Ovary (tissue), 9 donors: ENCODE results near the gene GCK. TPM values are rescaled to one million over a fixed set of nuclear protein-coding genes. Genes with fewer than 3 reads are reported as not detected.
"Not testable (repeated sequence)": the region's sequence is repeated elsewhere in the genome, so short reads cannot be mapped to it uniquely, and the experiment has no call there.

Experiments used
- DNase-seq, 5 donors: peaks; one replicate each; pipeline ENCODE4 v3.0.0-alpha.2; 2019 to 2020
- H3K27ac ChIP-seq, 2 donors: fragments of 200-600 bp; one replicate each; pipeline versions ENCODE4 v1.5.1 to v1.8.0; 2019 to 2022
- H3K27me3 ChIP-seq: fragments of 200-600 bp; one replicate; pipeline ENCODE4 v1.8.0; 2022
- H3K36me3 ChIP-seq: fragments of 200-600 bp; sonication (generic); one replicate; pipeline ENCODE4 v1.5.1; 2019
- H3K4me1 ChIP-seq: one replicate; pipeline ENCODE4 v1.8.1; 2013; ENCODE audit warnings: mild to moderate bottlenecking, moderate library complexity; ENCODE audit not compliant: insufficient read depth
- H3K4me3 ChIP-seq: fragments of 200-600 bp; sonication (generic); one replicate; pipeline ENCODE4 v1.5.1; 2017
- H3K9me3 ChIP-seq, 2 donors: fragments of 200-600 bp in 1 of 2; sonication (generic) in 1 of 2; one replicate each; pipeline versions ENCODE4 v1.5.1 to v1.8.1; 2013 to 2019; ENCODE audit warnings: mild to moderate bottlenecking in 1 of 2, moderate library complexity in 1 of 2
- EP300 ChIP-seq: sonication (generic); formaldehyde crosslinking; IDR thresholded peaks from one replicate; pipeline ENCODE4 v1.6.1; 2017; ENCODE audit warnings: antibody characterized with exemption
- POLR2A ChIP-seq: fragments of 450-650 bp; IDR thresholded peaks from one replicate; pipeline ENCODE4 v1.6.1; 2017; ENCODE audit warnings: antibody characterized with exemption, mild to moderate bottlenecking, moderate library complexity
- WGBS, 3 donors: extraction: QIAGEN DNeasy Blood & Tissue Kit in 1 of 3; methylation state at CpG; one replicate each; pipeline versions ENCODE4 v1.1.5 to v1.1.7; 2013 to 2017; 5-methylcytosine and 5-hydroxymethylcytosine counted together
- intact Hi-C, 4 donors: fragments of 100-400 bp; cut with DNase I; formaldehyde crosslinking; loops; one replicate each; pipeline versions ENCODE4 v1.11.0 to v1.15.1; 2022 to 2023
- polyA plus RNA-seq, 2 donors: library from polyadenylated mRNA; stranded (reverse); fragments of 200-250 nt in 1 of 2; fragments of 350-450 nt in 1 of 2; fragmentation: Illumina TruSeq in 1 of 2; extraction: RNeasy Lipid Tissue Mini Kit (QIAGEN cat#74804) in 1 of 2; gene quantifications; one replicate each; pipeline ENCODE4 v1.2.3, GENCODE V29; 2013 to 2014
- total RNA-seq, 7 donors: library from RNA; depleted of rRNA in 2 of 7; stranded (reverse); fragments of >200 nt in 2 of 7; fragmentation: NEBNext Ultra II Directional in 3 of 7; extraction: Animal tissue kit (Norgen Biotek cat#: 25700) in 3 of 7; gene quantifications; one replicate each; pipeline versions ENCODE4 v1.1.0 to v1.2.4, GENCODE V29; 2016 to 2023
- TF ChIP-seq, protein P1 (sequence below), 3 donors: fragments of 450-650 bp in 2 of 3; fragments of 200-600 bp in 1 of 3; IDR thresholded peaks; one replicate each; pipeline versions ENCODE4 v1.5.1 to v1.8.0; 2016 to 2022; ENCODE audit warnings: antibody characterized with exemption in 3 of 3, mild to moderate bottlenecking in 1 of 3
- donor health status: DM: no; HTN: no; CAD: no; lungs with moderate emphysema.
- donor health status: DM: no; HTN: no; CAD: no.
- donor health status: Bipolar disorder and iron deficiency.
- donor health status: DM: yes; HTN: yes; CAD: no.
- donor health status: DM: no; HTN: no; CAD: no.
- donor health status: DM: yes; HTN: yes; CAD: no.

The GCK gene
- total and polyA plus RNA-seq, 9 donors = 0.48 to 2.9 (median 1.3) TPM

DNA sequence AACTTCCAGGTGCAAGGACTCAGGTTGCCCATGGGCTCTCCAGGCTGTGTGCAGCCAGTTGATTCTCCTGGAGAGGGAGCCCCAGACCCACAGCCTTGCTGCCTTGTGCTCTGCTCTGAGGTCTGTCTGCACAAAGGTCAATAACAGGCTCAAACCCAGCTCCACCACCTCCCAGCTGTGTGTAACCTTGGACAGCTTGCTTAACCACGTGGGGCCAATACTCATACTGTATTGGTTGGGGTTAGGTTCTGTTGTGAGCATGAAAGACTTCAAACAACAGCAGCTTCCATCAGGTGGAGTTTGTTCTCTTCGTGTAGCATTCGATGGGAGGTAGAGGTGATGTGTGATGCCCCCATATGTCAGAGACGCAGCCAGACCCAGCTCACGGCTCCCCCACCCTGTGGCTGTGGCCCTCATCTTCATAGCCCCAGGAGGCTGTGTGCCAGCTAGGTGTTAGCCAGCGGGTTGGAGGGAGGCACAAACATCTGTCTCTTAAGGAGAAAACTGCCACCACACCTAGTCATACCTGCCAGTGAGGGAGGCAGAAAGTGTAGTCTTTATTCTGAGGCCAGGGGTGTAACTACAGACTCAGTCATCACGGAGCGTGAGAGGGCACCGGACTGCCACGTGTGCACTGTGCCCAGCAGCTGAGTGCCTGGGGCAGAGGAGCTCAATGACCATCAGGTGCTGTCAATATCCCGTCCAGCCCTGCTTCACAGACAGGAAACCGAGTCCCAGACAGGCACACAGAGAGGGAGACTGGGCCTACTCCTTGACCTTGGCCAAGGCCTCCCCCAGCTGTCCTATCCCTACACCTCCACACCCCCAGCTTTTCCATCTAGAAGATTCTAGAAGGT lies 57.8 kb downstream of the GCK start:
- DNase-seq = no peak
- Histone ChIP-seq H3K9me3 (no peaks in the 10 kb centered on the region), H3K27ac (no peak overlapping the region), H3K4me1 (no peaks in the 10 kb centered on the region), H3K27me3 (no peaks in the 10 kb centered on the region), H3K4me3 (no peak overlapping the region), H3K36me3 (no peaks in the 10 kb centered on the region)
- WGBS, 3 donors = 63 to 71% (median 64%) methylated on average over 11 to 12 of the region's 12 CpGs
- TF ChIP-seq, protein P1, sequence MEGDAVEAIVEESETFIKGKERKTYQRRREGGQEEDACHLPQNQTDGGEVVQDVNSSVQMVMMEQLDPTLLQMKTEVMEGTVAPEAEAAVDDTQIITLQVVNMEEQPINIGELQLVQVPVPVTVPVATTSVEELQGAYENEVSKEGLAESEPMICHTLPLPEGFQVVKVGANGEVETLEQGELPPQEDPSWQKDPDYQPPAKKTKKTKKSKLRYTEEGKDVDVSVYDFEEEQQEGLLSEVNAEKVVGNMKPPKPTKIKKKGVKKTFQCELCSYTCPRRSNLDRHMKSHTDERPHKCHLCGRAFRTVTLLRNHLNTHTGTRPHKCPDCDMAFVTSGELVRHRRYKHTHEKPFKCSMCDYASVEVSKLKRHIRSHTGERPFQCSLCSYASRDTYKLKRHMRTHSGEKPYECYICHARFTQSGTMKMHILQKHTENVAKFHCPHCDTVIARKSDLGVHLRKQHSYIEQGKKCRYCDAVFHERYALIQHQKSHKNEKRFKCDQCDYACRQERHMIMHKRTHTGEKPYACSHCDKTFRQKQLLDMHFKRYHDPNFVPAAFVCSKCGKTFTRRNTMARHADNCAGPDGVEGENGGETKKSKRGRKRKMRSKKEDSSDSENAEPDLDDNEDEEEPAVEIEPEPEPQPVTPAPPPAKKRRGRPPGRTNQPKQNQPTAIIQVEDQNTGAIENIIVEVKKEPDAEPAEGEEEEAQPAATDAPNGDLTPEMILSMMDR (IDR thresholded peaks at IDR 0.05) = no peak
- TF ChIP-seq POLR2A = no peak
- no peak for TF ChIP-seq EP300
- intact Hi-C loops = loop anchor here in 1 of 4 donors (10.0 kb wide), 1 partner anchor 63 kb away; no protein-coding TSS in a partner anchor

DNA sequence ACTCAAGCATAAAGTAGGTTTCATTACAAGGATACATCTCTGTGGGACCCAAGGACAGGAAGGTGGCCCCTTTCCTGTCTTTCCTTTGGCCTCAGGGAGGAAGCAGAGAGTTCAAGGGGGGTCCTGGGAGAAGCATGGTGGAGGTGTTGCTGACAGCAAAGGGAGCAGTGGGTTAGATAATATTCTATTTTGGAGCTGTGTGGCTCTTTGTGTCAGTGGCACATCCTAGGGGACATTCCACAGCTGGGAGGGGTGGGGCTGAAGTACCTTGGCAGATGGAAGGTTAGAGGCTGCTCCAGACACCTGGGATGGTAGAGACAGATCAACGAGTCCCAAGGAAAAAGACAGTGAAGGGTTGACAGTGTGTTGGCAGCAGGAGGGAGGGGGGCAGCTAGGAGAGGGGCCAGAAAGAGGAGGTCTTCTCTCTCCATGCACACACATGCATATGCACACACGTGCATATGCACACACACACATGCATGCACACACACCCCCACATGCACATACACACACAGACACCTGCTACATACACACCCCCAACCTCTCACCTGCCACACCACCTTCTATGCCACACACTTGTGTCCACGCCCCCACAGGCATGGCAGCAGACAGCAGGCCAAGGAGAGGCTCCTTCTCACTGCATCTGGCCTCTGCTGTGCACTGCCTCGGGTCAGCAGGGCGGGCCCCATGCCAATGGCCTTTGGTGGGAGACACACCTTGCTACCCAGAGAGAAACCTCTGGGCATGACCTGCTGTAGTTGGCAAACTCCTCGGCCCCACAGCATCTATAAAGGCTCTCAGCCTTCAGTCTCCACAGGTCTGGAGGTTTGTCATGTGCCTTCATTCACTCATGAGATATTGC lies 60.3 kb downstream of the GCK start:
- H3K27me3 ChIP-seq = no peaks in the 10 kb centered on the region
- intact Hi-C loops = no loop called here
- no peaks in the 10 kb centered on the region for H3K36me3 ChIP-seq
- H3K9me3 ChIP-seq = no peaks in the 10 kb centered on the region
- H3K27ac ChIP-seq = no peak overlapping the region
- H3K4me1 ChIP-seq = no peaks in the 10 kb centered on the region
- WGBS, 3 donors = 70 to 80% (median 79%) methylated on average over 6 of the region's 6 CpGs
- TF ChIP-seq, protein P1 (IDR thresholded peaks at IDR 0.05) = no peak
- DNase-seq = no peak
- no peak overlapping the region for H3K4me3 ChIP-seq

DNA sequence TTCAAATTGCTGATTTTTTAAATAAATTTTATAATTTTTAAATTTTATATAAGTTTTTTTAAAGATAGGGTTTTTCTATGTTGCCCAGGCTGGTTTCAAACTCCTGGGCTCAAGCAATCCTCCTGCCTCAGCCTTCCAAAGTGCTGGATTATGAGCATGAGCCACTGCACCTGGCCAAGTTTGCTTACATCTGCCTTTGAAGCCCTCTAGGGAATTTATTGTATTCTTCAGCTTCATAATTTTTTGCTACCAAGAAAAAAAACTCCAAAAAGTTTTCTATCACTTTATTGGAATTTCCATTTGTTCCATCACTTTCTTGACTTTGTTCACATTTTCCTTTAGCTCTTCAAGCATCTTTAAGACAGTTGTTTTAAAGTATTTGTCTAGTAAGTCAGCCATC lies 62.1 kb downstream of the GCK start:
- no peaks in the 10 kb centered on the region for H3K9me3 ChIP-seq
- H3K4me3 ChIP-seq = no peak overlapping the region
- H3K27ac ChIP-seq = no peak overlapping the region
- TF ChIP-seq EP300 (no peak), POLR2A (no peak)
- TF ChIP-seq, protein P1 (IDR thresholded peaks at IDR 0.05) = no peak
- no peak for DNase-seq
- intact Hi-C loops = no loop called here
- peaks cover 4% of the 10 kb centered on the region for H3K4me1 ChIP-seq
- H3K27me3 ChIP-seq = no peaks in the 10 kb centered on the region
- no peaks in the 10 kb centered on the region for H3K36me3 ChIP-seq

DNA sequence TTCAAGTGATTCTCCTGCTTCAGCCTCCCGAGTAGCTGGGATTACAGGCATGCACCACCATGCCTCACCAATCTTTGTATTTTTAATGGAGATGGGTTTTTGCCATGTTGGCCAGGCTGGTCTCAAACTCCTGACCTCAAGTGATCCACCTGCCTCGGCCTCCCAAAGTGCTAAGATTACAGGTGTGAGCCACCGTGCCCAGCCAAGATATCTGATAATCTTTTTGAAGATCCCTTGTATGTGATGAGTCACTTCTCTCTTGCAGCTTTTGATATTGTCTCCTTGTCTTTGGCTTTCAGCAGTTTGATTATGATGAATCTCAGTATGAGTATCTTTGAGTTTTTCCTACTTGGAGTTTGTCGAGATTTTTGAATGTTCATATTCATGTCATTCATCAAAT lies 62.7 kb downstream of the GCK start:
- H3K9me3 ChIP-seq, H3K27ac ChIP-seq, DNase-seq, H3K4me1 ChIP-seq, H3K4me3 ChIP-seq, intact Hi-C loops, H3K36me3 ChIP-seq, H3K27me3 ChIP-seq: not testable (repeated sequence)
- WGBS, 3 donors = 90 to 96% (median 90%) methylated on average over 4 of the region's 4 CpGs
